WTC11 (cell line): Measurements from ENCODE around the gene ITFG1. TPM values are rescaled to one million over a fixed set of nuclear protein-coding genes. Genes with fewer than 3 reads are reported as not detected.
A peak's percentile ranks its signal among the peaks of the same experiment; 100 is the strongest.

Experiments
- ATAC-seq: fragments of 200-7000 bp; cut with Tn5 transposase; 2 replicates; pipeline ENCODE4 v1.10.0; 2021; ENCODE audit warnings: mild to moderate bottlenecking, moderate library complexity
- CTCF ChIA-PET: fragments of 300-600 bp; sonication (Branson Sonifier 250); formaldehyde crosslinking; loops from one replicate; lab custom pipeline; 2021; ENCODE audit warnings: antibody characterized with exemption; lab: Charles Lee
- POLR2A ChIA-PET: fragments of 350-600 bp; sonication (Branson Sonifier 250); formaldehyde crosslinking; loops from one replicate; lab custom pipeline; 2021; ENCODE audit warnings: antibody characterized with exemption; lab: Charles Lee
- DNase-seq: peaks from one replicate; pipeline ENCODE4 v3.0.0; 2021; ENCODE audit warnings: low spot score
- H3K27ac Mint-ChIP-seq: 2 replicates; pipeline ENCODE4 v1.8.0; 2021; ENCODE audit warnings: mixed read lengths
- H3K27me3 Mint-ChIP-seq: 2 replicates; pipeline ENCODE4 v1.8.0; 2021; ENCODE audit warnings: low read depth, mild to moderate bottlenecking, moderate library complexity, mixed read lengths
- H3K36me3 Mint-ChIP-seq: 2 replicates; pipeline ENCODE4 v1.8.0; 2021; ENCODE audit warnings: mixed read lengths
- H3K4me1 Mint-ChIP-seq: 2 replicates; pipeline ENCODE4 v1.8.0; 2022; ENCODE audit warnings: mixed read lengths
- H3K4me3 Mint-ChIP-seq: 2 replicates; pipeline ENCODE4 v1.8.0; 2021; ENCODE audit warnings: mild to moderate bottlenecking, moderate library complexity, mixed read lengths
- H3K9me3 Mint-ChIP-seq: 2 replicates; pipeline ENCODE4 v1.8.0; 2021; ENCODE audit warnings: mixed read lengths
- ATF1 ChIP-seq: sonication (generic); formaldehyde crosslinking; IDR thresholded peaks from 2 replicates; pipeline ENCODE4 v1.8.1; 2023; ENCODE audit warnings: mild to moderate bottlenecking, moderate library complexity, missing genetic modification reagents
- FOXJ3 ChIP-seq: sonication (generic); formaldehyde crosslinking; IDR thresholded peaks from 2 replicates; pipeline ENCODE4 v1.9.0; 2021; ENCODE audit warnings: missing genetic modification reagents, mild to moderate bottlenecking, borderline replicate concordance
- FOXK1 ChIP-seq: sonication (generic); formaldehyde crosslinking; IDR thresholded peaks from 2 replicates; pipeline ENCODE4 v1.8.0; 2022; ENCODE audit warnings: mild to moderate bottlenecking, moderate library complexity, missing genetic modification reagents
- HMGA2 ChIP-seq: fragments of 250-450 bp; sonication (Bioruptor Pico); IDR thresholded peaks from 2 replicates; pipeline ENCODE4 v1.4.0; 2021; ENCODE audit warnings: mild to moderate bottlenecking, moderate library complexity
- IRF2 ChIP-seq: sonication (generic); formaldehyde crosslinking; IDR thresholded peaks from 2 replicates; pipeline ENCODE4 v1.8.0; 2022; ENCODE audit warnings: low read depth, missing genetic modification reagents, borderline replicate concordance
- JAZF1 ChIP-seq: fragments of 250-450 bp; sonication (Bioruptor Pico); IDR thresholded peaks from 2 replicates; pipeline ENCODE4 v1.9.0; 2021; ENCODE audit warnings: moderate library complexity, mild to moderate bottlenecking, inconsistent platforms
- MXD4 ChIP-seq: fragments of 250-450 bp; sonication (Bioruptor Pico); IDR thresholded peaks from 2 replicates; pipeline ENCODE4 v1.8.0; 2021; ENCODE audit warnings: mild to moderate bottlenecking, moderate library complexity, borderline replicate concordance
- NR2C2 ChIP-seq: sonication (generic); formaldehyde crosslinking; IDR thresholded peaks from 2 replicates; pipeline ENCODE4 v1.8.0; 2022; ENCODE audit warnings: mild to moderate bottlenecking, missing genetic modification reagents
- RELA ChIP-seq: sonication (generic); formaldehyde crosslinking; IDR thresholded peaks from 2 replicates; pipeline ENCODE4 v1.8.1; 2022; ENCODE audit warnings: missing genetic modification reagents, mild to moderate bottlenecking, borderline replicate concordance
- TP53 ChIP-seq: sonication (generic); formaldehyde crosslinking; IDR thresholded peaks from 2 replicates; pipeline ENCODE4 v1.8.1; 2023; ENCODE audit warnings: mild to moderate bottlenecking, missing genetic modification reagents
- USF2 ChIP-seq: sonication (generic); formaldehyde crosslinking; IDR thresholded peaks from 2 replicates; pipeline ENCODE4 v1.8.1; 2023; ENCODE audit warnings: mild to moderate bottlenecking, missing genetic modification reagents, moderate library complexity
- ZMAT4 ChIP-seq: fragments of 250-450 bp; sonication (Bioruptor Pico); IDR thresholded peaks from 2 replicates; pipeline ENCODE4 v1.9.0; 2021; ENCODE audit warnings: mild to moderate bottlenecking
- ZNF138 ChIP-seq: sonication (generic); formaldehyde crosslinking; conservative IDR thresholded peaks from 2 replicates; pipeline ENCODE4 v1.8.1; 2022; ENCODE audit warnings: mild to moderate bottlenecking, moderate library complexity, missing genetic modification reagents
- total RNA-seq: library from RNA; stranded (reverse); gene quantifications from 3 replicates; pipeline ENCODE4 v1.2.3, GENCODE V29; 2021
- TF ChIP-seq, protein P1 (sequence below): sonication (generic); formaldehyde crosslinking; IDR thresholded peaks from 2 replicates; pipeline ENCODE4 v1.8.1; 2023; ENCODE audit warnings: mild to moderate bottlenecking, missing genetic modification reagents, borderline replicate concordance
- TF ChIP-seq, protein P2 (sequence below): sonication (generic); formaldehyde crosslinking; IDR thresholded peaks from 2 replicates; pipeline ENCODE4 v1.8.0; 2023; ENCODE audit warnings: missing genetic modification reagents, mild to moderate bottlenecking, borderline replicate concordance
- TF ChIP-seq, protein P3 (sequence below): sonication (generic); formaldehyde crosslinking; IDR thresholded peaks from 2 replicates; pipeline ENCODE4 v1.8.1; 2023; ENCODE audit warnings: mild to moderate bottlenecking, missing genetic modification reagents
- TF ChIP-seq, protein P4 (sequence below): sonication (generic); formaldehyde crosslinking; IDR thresholded peaks from 2 replicates; pipeline ENCODE4 v1.8.1; 2022; ENCODE audit warnings: low read depth, mild to moderate bottlenecking, moderate library complexity, missing genetic modification reagents, borderline replicate concordance

ITFG1 gene
- total RNA-seq, 1 experiment from 2014 or later, result 21.1 TPM

DNA sequence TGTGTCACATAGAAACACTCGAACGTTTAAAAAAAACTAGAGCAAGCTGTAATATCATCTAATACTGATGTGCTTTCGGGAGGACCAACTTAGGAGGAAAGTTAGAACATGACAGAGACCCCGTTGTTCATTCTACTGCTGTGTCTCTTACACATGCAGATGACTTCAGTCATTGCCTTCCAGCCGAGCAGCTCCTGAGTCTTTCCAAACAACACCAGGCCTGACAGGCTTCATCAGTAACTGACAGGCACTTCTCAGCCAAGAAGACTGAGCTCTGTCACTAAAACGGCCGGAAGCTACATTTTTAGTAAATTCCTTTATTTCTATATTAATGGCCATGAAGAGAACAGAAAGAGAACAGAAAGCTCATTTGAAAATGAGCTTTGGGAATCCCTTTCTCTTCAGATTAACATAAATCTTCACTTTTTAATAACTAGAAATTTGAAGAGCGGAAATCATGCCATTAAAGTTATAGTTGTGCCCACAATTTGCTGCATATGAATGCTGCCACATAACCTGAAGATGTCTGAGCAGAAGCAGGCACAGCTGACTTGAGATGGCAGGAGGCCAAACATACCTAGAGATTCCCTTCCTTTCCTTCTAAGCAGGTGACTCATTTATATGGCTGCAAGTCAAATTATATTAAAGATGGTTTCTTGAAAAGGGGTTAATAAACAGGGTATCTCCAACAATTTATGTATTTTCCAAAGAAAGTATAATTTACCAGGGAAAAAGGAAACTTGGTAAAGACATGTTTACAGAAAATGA lies 148.9 kb downstream of the ITFG1 start:
- Mint-ChIP-seq H3K9me3 (no peaks in the 10 kb centered on the region), H3K36me3 (peaks cover 4% of the 10 kb centered on the region; the same call in 1 of the 2 replicates), H3K27ac (no peak overlapping the region), H3K27me3 (no peaks in the 10 kb centered on the region), H3K4me3 (peak overlapping the region; percentile 41), H3K4me1 (peaks cover 38% of the 10 kb centered on the region)
- ATAC-seq (peak; percentile 91), DNase-seq (peak; percentile 30)
- ChIA-PET CTCF (interaction anchor here (0.5 to 2.0 kb wide), 3 partner anchors 152 to 274 kb away, joined by 3 to 6 read pairs (median 3); partner anchors contain the start of gene NETO2), POLR2A (no interaction called here)
- TF ChIP-seq JAZF1 (CRISPR knock-in tag) (no peak), ZNF138 (no peak), NR2C2 (CRISPR knock-in tag) (no peak), ATF1 (CRISPR knock-in tag) (no peak), MXD4 (CRISPR knock-in tag) (no peak), ZMAT4 (CRISPR knock-in tag) (no peak), FOXK1 (CRISPR knock-in tag) (0 out of 2 replicates have a peak, but pooled peaks have one; percentile 39)
- TF ChIP-seq, protein P1, sequence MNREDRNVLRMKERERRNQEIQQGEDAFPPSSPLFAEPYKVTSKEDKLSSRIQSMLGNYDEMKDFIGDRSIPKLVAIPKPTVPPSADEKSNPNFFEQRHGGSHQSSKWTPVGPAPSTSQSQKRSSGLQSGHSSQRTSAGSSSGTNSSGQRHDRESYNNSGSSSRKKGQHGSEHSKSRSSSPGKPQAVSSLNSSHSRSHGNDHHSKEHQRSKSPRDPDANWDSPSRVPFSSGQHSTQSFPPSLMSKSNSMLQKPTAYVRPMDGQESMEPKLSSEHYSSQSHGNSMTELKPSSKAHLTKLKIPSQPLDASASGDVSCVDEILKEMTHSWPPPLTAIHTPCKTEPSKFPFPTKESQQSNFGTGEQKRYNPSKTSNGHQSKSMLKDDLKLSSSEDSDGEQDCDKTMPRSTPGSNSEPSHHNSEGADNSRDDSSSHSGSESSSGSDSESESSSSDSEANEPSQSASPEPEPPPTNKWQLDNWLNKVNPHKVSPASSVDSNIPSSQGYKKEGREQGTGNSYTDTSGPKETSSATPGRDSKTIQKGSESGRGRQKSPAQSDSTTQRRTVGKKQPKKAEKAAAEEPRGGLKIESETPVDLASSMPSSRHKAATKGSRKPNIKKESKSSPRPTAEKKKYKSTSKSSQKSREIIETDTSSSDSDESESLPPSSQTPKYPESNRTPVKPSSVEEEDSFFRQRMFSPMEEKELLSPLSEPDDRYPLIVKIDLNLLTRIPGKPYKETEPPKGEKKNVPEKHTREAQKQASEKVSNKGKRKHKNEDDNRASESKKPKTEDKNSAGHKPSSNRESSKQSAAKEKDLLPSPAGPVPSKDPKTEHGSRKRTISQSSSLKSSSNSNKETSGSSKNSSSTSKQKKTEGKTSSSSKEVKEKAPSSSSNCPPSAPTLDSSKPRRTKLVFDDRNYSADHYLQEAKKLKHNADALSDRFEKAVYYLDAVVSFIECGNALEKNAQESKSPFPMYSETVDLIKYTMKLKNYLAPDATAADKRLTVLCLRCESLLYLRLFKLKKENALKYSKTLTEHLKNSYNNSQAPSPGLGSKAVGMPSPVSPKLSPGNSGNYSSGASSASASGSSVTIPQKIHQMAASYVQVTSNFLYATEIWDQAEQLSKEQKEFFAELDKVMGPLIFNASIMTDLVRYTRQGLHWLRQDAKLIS (CRISPR knock-in tag), result no peak

DNA sequence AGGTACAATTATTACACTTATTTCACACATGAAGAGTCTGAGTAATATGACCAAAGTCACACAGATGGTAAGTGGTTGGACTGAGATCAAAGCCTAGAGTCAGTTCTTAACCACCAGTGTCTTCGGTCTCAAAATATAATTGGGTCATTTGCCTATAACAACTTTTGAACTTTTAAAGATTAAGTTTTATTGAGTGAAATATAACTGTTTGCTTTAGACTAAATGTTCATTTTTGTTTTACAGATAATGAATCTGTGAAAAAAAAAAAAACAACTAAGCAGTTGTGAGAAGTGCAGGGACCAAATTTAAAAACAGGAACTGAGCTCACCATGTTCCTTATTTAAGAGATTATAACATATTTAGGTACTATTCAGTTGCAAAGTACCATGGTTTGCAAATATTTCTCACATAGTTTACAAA lies 150.1 kb downstream of the ITFG1 start:
- CTCF ChIA-PET, result interaction anchor here (2.0 kb wide), 1 partner anchor 167 kb away, joined by 6 read pairs; the partner anchor contains the start of gene NETO2
- H3K4me1 Mint-ChIP-seq, result peaks cover 30% of the 10 kb centered on the region
- no peaks in the 10 kb centered on the region for H3K9me3 Mint-ChIP-seq
- H3K27me3 Mint-ChIP-seq, result no peaks in the 10 kb centered on the region
- POLR2A ChIA-PET, result no interaction called here
- DNase-seq (no peak), ATAC-seq (no peak)
- H3K4me3 Mint-ChIP-seq, result no peak overlapping the region
- H3K36me3 Mint-ChIP-seq, result peaks cover 4% of the 10 kb centered on the region; the same call in 1 of the 2 replicates
- no peak overlapping the region for H3K27ac Mint-ChIP-seq
- TF ChIP-seq, protein P2, sequence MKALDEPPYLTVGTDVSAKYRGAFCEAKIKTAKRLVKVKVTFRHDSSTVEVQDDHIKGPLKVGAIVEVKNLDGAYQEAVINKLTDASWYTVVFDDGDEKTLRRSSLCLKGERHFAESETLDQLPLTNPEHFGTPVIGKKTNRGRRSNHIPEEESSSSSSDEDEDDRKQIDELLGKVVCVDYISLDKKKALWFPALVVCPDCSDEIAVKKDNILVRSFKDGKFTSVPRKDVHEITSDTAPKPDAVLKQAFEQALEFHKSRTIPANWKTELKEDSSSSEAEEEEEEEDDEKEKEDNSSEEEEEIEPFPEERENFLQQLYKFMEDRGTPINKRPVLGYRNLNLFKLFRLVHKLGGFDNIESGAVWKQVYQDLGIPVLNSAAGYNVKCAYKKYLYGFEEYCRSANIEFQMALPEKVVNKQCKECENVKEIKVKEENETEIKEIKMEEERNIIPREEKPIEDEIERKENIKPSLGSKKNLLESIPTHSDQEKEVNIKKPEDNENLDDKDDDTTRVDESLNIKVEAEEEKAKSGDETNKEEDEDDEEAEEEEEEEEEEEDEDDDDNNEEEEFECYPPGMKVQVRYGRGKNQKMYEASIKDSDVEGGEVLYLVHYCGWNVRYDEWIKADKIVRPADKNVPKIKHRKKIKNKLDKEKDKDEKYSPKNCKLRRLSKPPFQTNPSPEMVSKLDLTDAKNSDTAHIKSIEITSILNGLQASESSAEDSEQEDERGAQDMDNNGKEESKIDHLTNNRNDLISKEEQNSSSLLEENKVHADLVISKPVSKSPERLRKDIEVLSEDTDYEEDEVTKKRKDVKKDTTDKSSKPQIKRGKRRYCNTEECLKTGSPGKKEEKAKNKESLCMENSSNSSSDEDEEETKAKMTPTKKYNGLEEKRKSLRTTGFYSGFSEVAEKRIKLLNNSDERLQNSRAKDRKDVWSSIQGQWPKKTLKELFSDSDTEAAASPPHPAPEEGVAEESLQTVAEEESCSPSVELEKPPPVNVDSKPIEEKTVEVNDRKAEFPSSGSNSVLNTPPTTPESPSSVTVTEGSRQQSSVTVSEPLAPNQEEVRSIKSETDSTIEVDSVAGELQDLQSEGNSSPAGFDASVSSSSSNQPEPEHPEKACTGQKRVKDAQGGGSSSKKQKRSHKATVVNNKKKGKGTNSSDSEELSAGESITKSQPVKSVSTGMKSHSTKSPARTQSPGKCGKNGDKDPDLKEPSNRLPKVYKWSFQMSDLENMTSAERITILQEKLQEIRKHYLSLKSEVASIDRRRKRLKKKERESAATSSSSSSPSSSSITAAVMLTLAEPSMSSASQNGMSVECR (CRISPR knock-in tag), result no peak
- TF ChIP-seq, protein P3, sequence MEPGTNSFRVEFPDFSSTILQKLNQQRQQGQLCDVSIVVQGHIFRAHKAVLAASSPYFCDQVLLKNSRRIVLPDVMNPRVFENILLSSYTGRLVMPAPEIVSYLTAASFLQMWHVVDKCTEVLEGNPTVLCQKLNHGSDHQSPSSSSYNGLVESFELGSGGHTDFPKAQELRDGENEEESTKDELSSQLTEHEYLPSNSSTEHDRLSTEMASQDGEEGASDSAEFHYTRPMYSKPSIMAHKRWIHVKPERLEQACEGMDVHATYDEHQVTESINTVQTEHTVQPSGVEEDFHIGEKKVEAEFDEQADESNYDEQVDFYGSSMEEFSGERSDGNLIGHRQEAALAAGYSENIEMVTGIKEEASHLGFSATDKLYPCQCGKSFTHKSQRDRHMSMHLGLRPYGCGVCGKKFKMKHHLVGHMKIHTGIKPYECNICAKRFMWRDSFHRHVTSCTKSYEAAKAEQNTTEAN, result no peak
- TF ChIP-seq, protein P4, sequence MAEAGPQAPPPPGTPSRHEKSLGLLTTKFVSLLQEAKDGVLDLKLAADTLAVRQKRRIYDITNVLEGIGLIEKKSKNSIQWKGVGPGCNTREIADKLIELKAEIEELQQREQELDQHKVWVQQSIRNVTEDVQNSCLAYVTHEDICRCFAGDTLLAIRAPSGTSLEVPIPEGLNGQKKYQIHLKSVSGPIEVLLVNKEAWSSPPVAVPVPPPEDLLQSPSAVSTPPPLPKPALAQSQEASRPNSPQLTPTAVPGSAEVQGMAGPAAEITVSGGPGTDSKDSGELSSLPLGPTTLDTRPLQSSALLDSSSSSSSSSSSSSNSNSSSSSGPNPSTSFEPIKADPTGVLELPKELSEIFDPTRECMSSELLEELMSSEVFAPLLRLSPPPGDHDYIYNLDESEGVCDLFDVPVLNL (CRISPR knock-in tag), result no peak
- TF ChIP-seq RELA (CRISPR knock-in tag) (no peak), ZMAT4 (CRISPR knock-in tag) (no peak), TP53 (CRISPR knock-in tag) (no peak), USF2 (CRISPR knock-in tag) (no peak), HMGA2 (CRISPR knock-in tag) (no peak), IRF2 (CRISPR knock-in tag) (no peak), FOXJ3 (CRISPR knock-in tag) (no peak)
